Large intestine (tissue), 3 donors: ENCODE measurements around the gene LYG2. TPM values are rescaled to one million over a fixed set of nuclear protein-coding genes. Genes with fewer than 3 reads are reported as not detected.
"Not testable (repeated sequence)": the region's sequence is repeated elsewhere in the genome, so short reads cannot be mapped to it uniquely, and the experiment has no call there.

Experiments used
- DNase-seq, 2 donors: peaks; one replicate each; pipeline versions ENCODE4 v3.0.0 to v3.0.0-alpha.2; 2013
- H3K27ac ChIP-seq: one replicate; pipeline ENCODE4 v1.5.1; 2013; ENCODE audit warnings: low read length
- H3K27me3 ChIP-seq: 2 replicates; pipeline ENCODE4 v1.6.1; 2013; ENCODE audit warnings: low read length; ENCODE audit not compliant: control insufficient read depth, insufficient read depth
- H3K36me3 ChIP-seq: 2 replicates; pipeline ENCODE4 v1.6.1; 2013; ENCODE audit warnings: low read length; ENCODE audit not compliant: control insufficient read depth, insufficient read depth
- H3K4me1 ChIP-seq: one replicate; pipeline ENCODE4 v1.6.1; 2013; ENCODE audit warnings: low read length; ENCODE audit not compliant: control insufficient read depth, insufficient read depth
- H3K4me3 ChIP-seq: one replicate; pipeline ENCODE4 v1.5.1; 2013; ENCODE audit warnings: low read length
- H3K9me3 ChIP-seq: one replicate; pipeline ENCODE4 v1.6.1; 2013; ENCODE audit warnings: mild to moderate bottlenecking, low read depth, low read length, moderate library complexity; ENCODE audit not compliant: control insufficient read depth
- WGBS: methylation state at CpG from one replicate; pipeline ENCODE4 v1.1.5; 2013; ENCODE audit warnings: low lambda C conversion rate; ENCODE audit not compliant: insufficient coverage; 5-methylcytosine and 5-hydroxymethylcytosine counted together
- polyA plus RNA-seq: library from polyadenylated mRNA; unstranded; fragments of 120-200 nt; gene quantifications from one replicate; pipeline ENCODE4 v1.2.1, GENCODE V29; 2013

LYG2 gene
- polyA plus RNA-seq, 1 donor: 0.16 TPM

DNA sequence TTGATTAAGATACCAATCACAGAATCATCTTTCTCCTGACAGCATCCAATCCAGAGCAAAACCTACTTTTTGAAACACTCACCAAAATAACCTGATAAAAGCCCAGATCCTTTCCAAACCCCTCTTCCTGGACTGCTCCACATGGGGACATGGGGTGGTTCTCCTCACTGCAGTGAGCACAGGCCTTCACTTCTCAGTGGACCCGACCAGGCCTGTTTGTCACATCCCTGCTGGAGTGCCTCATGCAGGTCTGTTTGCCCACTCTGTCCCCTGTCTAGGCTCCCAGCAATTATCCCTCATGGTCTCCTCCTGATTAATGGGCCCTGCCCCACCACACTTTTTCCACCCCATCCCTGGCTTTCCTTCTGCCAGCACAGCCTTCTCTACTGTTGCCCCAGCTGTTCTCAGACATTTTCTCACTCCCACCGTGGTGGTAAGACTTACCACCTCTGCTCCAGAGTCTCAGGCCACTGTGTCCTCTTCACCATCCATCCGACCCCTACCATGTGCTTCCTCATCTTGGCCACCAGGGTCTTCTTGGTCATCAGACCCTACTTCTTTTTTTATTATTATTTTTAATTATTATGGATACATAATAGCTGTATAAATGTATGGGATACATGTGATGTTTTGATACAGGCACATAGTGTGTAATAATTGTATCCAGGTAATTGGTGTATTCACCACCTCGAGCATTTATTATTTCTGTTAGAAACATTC, 53.3 kb downstream of the LYG2 start:
- no peaks in the 10 kb centered on the region for H3K4me1 ChIP-seq
- 100% methylated on average over 1 of the region's 4 CpGs for WGBS
- no peak overlapping the region for H3K4me3 ChIP-seq
- no peaks in the 10 kb centered on the region for H3K27me3 ChIP-seq
- H3K27ac ChIP-seq: no peak overlapping the region
- H3K36me3 ChIP-seq: peaks cover 13% of the 10 kb centered on the region
- DNase-seq: no peak
- no peaks in the 10 kb centered on the region for H3K9me3 ChIP-seq

DNA sequence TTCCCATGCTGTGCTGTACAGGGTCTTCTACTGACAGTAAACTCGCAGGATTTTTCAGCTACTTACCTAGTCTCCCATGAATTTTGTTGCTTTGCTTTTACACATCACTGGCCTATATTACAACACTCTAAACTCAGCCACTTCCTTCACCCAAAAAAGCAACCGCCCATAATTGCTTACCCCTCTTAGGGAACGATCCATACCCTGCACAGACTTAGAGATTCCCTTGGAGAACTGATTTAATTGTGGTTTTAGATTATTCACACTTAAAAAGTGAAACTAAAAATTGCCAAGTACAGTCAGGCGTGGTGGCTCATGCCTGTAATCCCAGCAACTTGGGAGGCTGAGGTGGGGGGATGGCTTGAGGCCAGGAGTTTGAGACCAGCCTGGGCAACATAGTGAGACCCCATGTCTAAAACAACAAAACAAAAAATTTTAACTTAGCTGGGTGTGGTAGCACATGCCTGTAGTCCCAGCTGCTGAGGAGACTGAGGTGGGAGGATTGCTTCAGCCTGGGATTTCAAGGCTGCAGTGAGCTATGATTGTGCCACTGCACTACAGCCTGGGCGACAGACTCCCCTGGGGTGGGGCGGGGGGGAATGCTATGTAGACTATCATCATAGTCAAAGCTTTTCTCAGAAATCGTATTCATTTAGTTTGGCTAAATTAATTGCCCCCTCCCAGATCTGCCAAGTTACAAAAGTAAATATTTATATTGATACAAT, 55.2 kb downstream of the LYG2 start:
- no peak overlapping the region for H3K4me3 ChIP-seq
- 90% methylated on average over 2 of the region's 7 CpGs for WGBS
- no peaks in the 10 kb centered on the region for H3K27me3 ChIP-seq
- no peaks in the 10 kb centered on the region for H3K4me1 ChIP-seq
- peaks cover 30% of the 10 kb centered on the region for H3K36me3 ChIP-seq
- H3K27ac ChIP-seq: no peak overlapping the region
- no peaks in the 10 kb centered on the region for H3K9me3 ChIP-seq
- DNase-seq: no peak

DNA sequence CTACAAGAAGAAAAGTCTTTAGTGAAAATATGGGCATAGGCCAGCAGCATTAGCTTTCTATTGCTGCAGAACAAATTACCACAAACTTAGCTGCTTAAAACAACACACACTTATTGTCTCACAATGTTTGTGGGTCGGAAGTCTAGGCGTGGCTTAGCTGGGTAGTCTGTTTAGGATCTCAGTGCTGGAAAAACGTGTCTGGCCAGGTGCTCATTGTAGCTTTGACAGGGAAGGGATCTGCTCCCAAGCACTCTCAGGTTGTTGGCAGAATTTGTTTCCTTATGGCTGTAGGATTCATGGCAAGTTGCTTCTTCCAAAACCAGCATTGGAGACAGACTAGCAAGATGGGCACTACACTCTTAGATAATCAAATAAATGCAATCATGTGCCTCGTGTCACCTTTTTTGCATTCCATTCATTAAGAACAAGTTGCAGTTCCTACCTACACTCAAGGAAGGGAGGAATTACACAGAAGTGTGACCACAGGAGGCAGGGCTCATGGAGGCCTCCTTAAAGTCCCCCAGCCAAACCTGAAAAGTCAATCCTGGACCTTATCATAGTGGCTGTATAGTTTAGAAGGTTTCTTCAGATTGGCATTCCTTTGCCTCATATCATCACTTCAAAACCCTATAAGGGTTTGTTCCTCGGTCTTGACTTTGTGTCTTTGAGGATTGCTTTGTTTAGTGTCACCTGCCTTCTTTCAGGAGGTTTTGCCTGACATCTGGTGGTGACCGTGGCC, 57.2 kb downstream of the LYG2 start:
- Histone ChIP-seq H3K27ac (no peak overlapping the region), H3K4me1 (no peaks in the 10 kb centered on the region), H3K27me3 (no peaks in the 10 kb centered on the region), H3K9me3 (no peaks in the 10 kb centered on the region), H3K36me3 (peaks cover 33% of the 10 kb centered on the region), H3K4me3 (no peak overlapping the region)
- DNase-seq: no peak
- WGBS: 100% methylated on average over 2 of the region's 6 CpGs

DNA sequence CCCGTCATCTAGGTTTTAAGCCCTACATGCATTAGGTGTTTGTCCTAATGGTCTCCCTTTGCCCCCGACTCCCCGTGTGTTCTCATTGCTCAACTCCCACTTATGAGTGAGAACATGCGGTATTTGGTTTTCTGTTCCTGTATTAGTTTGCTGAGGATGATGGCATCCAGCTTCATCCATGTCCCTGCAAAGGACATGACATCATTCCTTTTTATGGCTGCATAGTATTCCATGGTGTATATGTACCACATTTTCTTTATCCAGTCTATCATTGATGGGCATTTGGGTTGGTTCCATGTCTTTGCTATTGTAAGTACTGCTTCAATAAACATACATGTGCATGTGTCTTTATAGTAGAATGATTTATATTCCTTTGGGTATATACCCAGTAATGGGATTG, 63.1 kb downstream of the LYG2 start:
- H3K36me3 ChIP-seq: peaks cover 38% of the 10 kb centered on the region
- H3K9me3 ChIP-seq, H3K27ac ChIP-seq, H3K4me1 ChIP-seq, DNase-seq, H3K4me3 ChIP-seq, H3K27me3 ChIP-seq: not testable (repeated sequence)
- no CpG with 5 or more reads among the region's 4 CpGs for WGBS

Other genes starting within 250 kb of the LYG2 start
- gene C2orf15, start 114.0 kb downstream of the LYG2 start, polyA plus RNA-seq: 7.5 TPM
- 10.0 TPM for gene TSGA10, start 100.7 kb downstream of the LYG2 start, polyA plus RNA-seq
- gene LIPT1, start 100.7 kb downstream of the LYG2 start, polyA plus RNA-seq: 18.4 TPM
- gene MITD1, start 74.6 kb downstream of the LYG2 start, polyA plus RNA-seq: 54.9 TPM
- gene MRPL30, start 74.5 kb downstream of the LYG2 start, polyA plus RNA-seq: 39.4 TPM
- gene LYG1, start 45.5 kb upstream of the LYG2 start, polyA plus RNA-seq: 3.1 TPM
- gene TXNDC9, start 80.7 kb upstream of the LYG2 start, polyA plus RNA-seq: 28.1 TPM
- 50.4 TPM for gene EIF5B, start 81.7 kb upstream of the LYG2 start, polyA plus RNA-seq
- gene REV1, start 234.4 kb upstream of the LYG2 start, polyA plus RNA-seq: 44.0 TPM